ENCODE results near the gene SPC24.
A peak's percentile ranks its signal among the peaks of the same experiment; 100 is the strongest.

GRCh38 chr19:11159598-11160439, 4.2 kb upstream of the SPC24 start:
- TF ChIP-seq CTCF (IDR thresholded peaks at IDR 0.05) (peak in 1 of 3 donors; percentile 24), POLR2AphosphoS5 (IDR thresholded peaks at IDR 0.05) (peak in 1 of 3 donors; percentile 51)

Data from breast epithelium (tissue), 3 donors.